Measurements from ENCODE around the gene CLIP1. TPM values are rescaled to one million over a fixed set of nuclear protein-coding genes. Genes with fewer than 3 reads are reported as not detected.

Gene CLIP1
- total and polyA plus RNA-seq, 8 donors = 16.0 to 133 (median 75.9) TPM

- TF ChIP-seq, protein P1, sequence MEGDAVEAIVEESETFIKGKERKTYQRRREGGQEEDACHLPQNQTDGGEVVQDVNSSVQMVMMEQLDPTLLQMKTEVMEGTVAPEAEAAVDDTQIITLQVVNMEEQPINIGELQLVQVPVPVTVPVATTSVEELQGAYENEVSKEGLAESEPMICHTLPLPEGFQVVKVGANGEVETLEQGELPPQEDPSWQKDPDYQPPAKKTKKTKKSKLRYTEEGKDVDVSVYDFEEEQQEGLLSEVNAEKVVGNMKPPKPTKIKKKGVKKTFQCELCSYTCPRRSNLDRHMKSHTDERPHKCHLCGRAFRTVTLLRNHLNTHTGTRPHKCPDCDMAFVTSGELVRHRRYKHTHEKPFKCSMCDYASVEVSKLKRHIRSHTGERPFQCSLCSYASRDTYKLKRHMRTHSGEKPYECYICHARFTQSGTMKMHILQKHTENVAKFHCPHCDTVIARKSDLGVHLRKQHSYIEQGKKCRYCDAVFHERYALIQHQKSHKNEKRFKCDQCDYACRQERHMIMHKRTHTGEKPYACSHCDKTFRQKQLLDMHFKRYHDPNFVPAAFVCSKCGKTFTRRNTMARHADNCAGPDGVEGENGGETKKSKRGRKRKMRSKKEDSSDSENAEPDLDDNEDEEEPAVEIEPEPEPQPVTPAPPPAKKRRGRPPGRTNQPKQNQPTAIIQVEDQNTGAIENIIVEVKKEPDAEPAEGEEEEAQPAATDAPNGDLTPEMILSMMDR (IDR thresholded peaks at IDR 0.05) = peak in 5 of 7 experiments; percentile 22 to 61 (median 47)
- TF ChIP-seq EP300 (IDR thresholded peaks at IDR 0.05) = no peak
- DNase-seq = peak in 1 of 2 donors; percentile 42
- H3K4me1 ChIP-seq = no peaks in the 10 kb centered on the region
- H3K36me3 ChIP-seq = peaks cover 51 to 97% (median 91%) of the 10 kb centered on the region in 4 donors
- H3K9me3 ChIP-seq = no peaks in the 10 kb centered on the region
- no peaks in the 10 kb centered on the region for H3K27me3 ChIP-seq
- no peak overlapping the region for H3K4me3 ChIP-seq
- WGBS, 5 donors = 73 to 87% (median 76%) methylated on average over 8 of the region's 8 CpGs
- peak overlapping the region in 1 of 5 donors; percentile 15 for H3K27ac ChIP-seq
- intact Hi-C loops (cut with DNase I; ENCODE audit: low total_unique reads) = no loop called here
Measured at GRCh38 chr12:122336015-122336946, 86.2 kb downstream of the CLIP1 start.

GRCh38 chr12:122333142-122334087, 89.1 kb downstream of the CLIP1 start:
- WGBS, 5 donors = 87 to 94% (median 91%) methylated on average over 14 of the region's 14 CpGs

GRCh38 chr12:122327494-122328385, 94.7 kb downstream of the CLIP1 start:
- DNase-seq = peak; percentile 47 to 73
- Histone ChIP-seq H3K4me1 (peaks cover 7 to 22% (median 12%) of the 10 kb centered on the region in 4 donors), H3K27ac (peak overlapping the region; percentile 55 to 86 (median 78)), H3K4me3 (peak overlapping the region in 1 of 4 donors; percentile 19), H3K36me3 (peaks cover 52 to 98% (median 93%) of the 10 kb centered on the region in 4 donors), H3K9me3 (no peaks in the 10 kb centered on the region), H3K27me3 (no peaks in the 10 kb centered on the region)
- intact Hi-C loops (cut with DNase I; ENCODE audit: low total_unique reads) = no loop called here
- 47 to 67% (median 61%) methylated on average over 18 of the region's 18 CpGs for WGBS, 5 donors
- TF ChIP-seq, protein P1 (IDR thresholded peaks at IDR 0.05) = no peak
- TF ChIP-seq POLR2AphosphoS5 (IDR thresholded peaks at IDR 0.05) = peak in 2 of 3 donors; percentile 67 to 79
- TF ChIP-seq POLR2A (IDR thresholded peaks at IDR 0.05) = no peak
- no peak for TF ChIP-seq EP300 (IDR thresholded peaks at IDR 0.05)

More at GRCh38 chr12:122333142-122334087, 89.1 kb downstream of the CLIP1 start:
- intact Hi-C loops (cut with DNase I; ENCODE audit: low total_unique reads) = no loop called here
- Histone ChIP-seq H3K27ac (no peak overlapping the region), H3K9me3 (no peaks in the 10 kb centered on the region), H3K4me1 (peaks cover 0 to 7% (median 1%) of the 10 kb centered on the region in 4 donors), H3K4me3 (no peak overlapping the region), H3K36me3 (peaks cover 50 to 95% (median 86%) of the 10 kb centered on the region in 4 donors), H3K27me3 (no peaks in the 10 kb centered on the region)
- TF ChIP-seq POLR2AphosphoS5 (IDR thresholded peaks at IDR 0.05) (no peak), EP300 (IDR thresholded peaks at IDR 0.05) (no peak), POLR2A (IDR thresholded peaks at IDR 0.05) (no peak)
- TF ChIP-seq, protein P1 (IDR thresholded peaks at IDR 0.05) = no peak
- DNase-seq = no peak
